VCaP (cell line): Measurements from ENCODE around the gene USP25.

Source experiments
- H3K27ac ChIP-seq: fragments of 450-650 bp; 2 replicates; pipeline ENCODE4 v1.5.1; 2017
- CTCF ChIP-seq: fragments of 450-650 bp; conservative IDR thresholded peaks from 2 replicates; pipeline ENCODE4 v1.5.1; 2017; ENCODE audit warnings: mild to moderate bottlenecking, moderate library complexity

USP25 gene

GRCh38 chr21:15719976-15720375 lies 9.8 kb upstream of the USP25 start:
- H3K27ac ChIP-seq = no peak overlapping the region
- no peak for TF ChIP-seq CTCF

- TF ChIP-seq CTCF = no peak
- H3K27ac ChIP-seq = peak overlapping the region; percentile 22
Measured at GRCh38 chr21:15722591-15723324, 7.0 kb upstream of the USP25 start.

- TF ChIP-seq CTCF = no peak
- no peak overlapping the region for H3K27ac ChIP-seq
Measured at GRCh38 chr21:15725949-15726348, 3.8 kb upstream of the USP25 start.

- H3K27ac ChIP-seq = no peak overlapping the region
- no peak for TF ChIP-seq CTCF
Measured at GRCh38 chr21:15728046-15728445, 1.7 kb upstream of the USP25 start.

GRCh38 chr21:15729346-15729673 lies 472 bp upstream of the USP25 start:
- peak overlapping the region; percentile 95 for H3K27ac ChIP-seq
- no peak for TF ChIP-seq CTCF

GRCh38 chr21:15730484-15731242 lies 881 bp downstream of the USP25 start:
- TF ChIP-seq CTCF = no peak
- H3K27ac ChIP-seq = peak overlapping the region; percentile 95

GRCh38 chr21:15731243-15731613 lies 1.4 kb downstream of the USP25 start:
- no peak for TF ChIP-seq CTCF

More at GRCh38 chr21:15731243-15731613, 1.4 kb downstream of the USP25 start:
- peak overlapping the region; percentile 95 for H3K27ac ChIP-seq
